Naive thymus-derived CD4-positive, alpha-beta T cell (primary cell): ENCODE data around the gene EMCN. TPM values are rescaled to one million over a fixed set of nuclear protein-coding genes. Genes with fewer than 3 reads are reported as not detected.
A peak's percentile ranks its signal among the peaks of the same experiment; 100 is the strongest.
"Not testable (repeated sequence)": the region's sequence is repeated elsewhere in the genome, so short reads cannot be mapped to it uniquely, and the experiment has no call there.

Experiments used
- ATAC-seq: fragments of 150-1000 bp; cut with Tn5 transposase; 2 replicates; pipeline ENCODE4 v1.10.0; 2021; ENCODE audit warnings: mild to moderate bottlenecking, moderate library complexity
- CTCF ChIA-PET: fragments of 350-600 bp; sonication (Branson Sonifier 250); formaldehyde crosslinking; loops from one replicate; lab custom pipeline; 2021; ENCODE audit warnings: antibody characterized with exemption; lab: Charles Lee
- POLR2A ChIA-PET: fragments of 350-600 bp; sonication (Branson Sonifier 250); formaldehyde crosslinking; loops from one replicate; lab custom pipeline; 2021; ENCODE audit warnings: antibody characterized with exemption, inconsistent platforms; lab: Charles Lee
- DNase-seq, 9 donors: peaks; one replicate each; pipeline versions ENCODE4 v3.0.0 to v3.0.0-alpha.2; 2020 to 2022; ENCODE audit warnings: mixed read lengths in 1 of 9
- H3K27ac ChIP-seq: one replicate; pipeline ENCODE4 v1.7.0; 2013; ENCODE audit warnings: mild to moderate bottlenecking, low read depth, low read length, moderate library complexity
- H3K27me3 ChIP-seq, 2 donors: one replicate each; pipeline ENCODE4 v1.7.0; 2013; ENCODE audit warnings: low read length in 2 of 2, mild to moderate bottlenecking in 2 of 2, moderate library complexity in 2 of 2; ENCODE audit not compliant: control insufficient read depth in 2 of 2, insufficient read depth in 2 of 2
- H3K36me3 ChIP-seq, 3 experiments: 1 replicate in 2 of 3; 2 replicates in 1 of 3; pipeline ENCODE4 v1.7.0; 2013; ENCODE audit warnings: low read length in 3 of 3, mild to moderate bottlenecking in 3 of 3, moderate library complexity in 1 of 3; ENCODE audit not compliant: insufficient read depth in 3 of 3, control insufficient read depth in 2 of 3
- H3K4me1 ChIP-seq, 2 donors: one replicate each; pipeline ENCODE4 v1.7.0; 2013; ENCODE audit warnings: low read length in 2 of 2, mild to moderate bottlenecking in 2 of 2, moderate library complexity in 1 of 2; ENCODE audit not compliant: control insufficient read depth in 2 of 2, insufficient read depth in 2 of 2
- H3K4me3 ChIP-seq: 2 replicates; pipeline ENCODE4 v1.7.0; 2013; ENCODE audit warnings: mild to moderate bottlenecking, low read length
- H3K9me3 ChIP-seq, 3 experiments: 1 replicate in 2 of 3; 2 replicates in 1 of 3; pipeline ENCODE4 v1.7.0; 2013; ENCODE audit warnings: low read length in 3 of 3; ENCODE audit not compliant: control insufficient read depth in 2 of 3
- H3K27ac Mint-ChIP-seq, 9 donors: one replicate each; pipeline ENCODE4 v1.8.0; 2020 to 2022; ENCODE audit warnings: mixed read lengths in 9 of 9, mild to moderate bottlenecking in 8 of 9, moderate library complexity in 5 of 9, inconsistent platforms in 2 of 9
- H3K27me3 Mint-ChIP-seq, 5 donors: one replicate each; pipeline ENCODE4 v1.8.0; 2021 to 2022; ENCODE audit warnings: mixed read lengths in 5 of 5, mild to moderate bottlenecking in 1 of 5
- H3K36me3 Mint-ChIP-seq, 5 donors: one replicate each; pipeline ENCODE4 v1.8.0; 2020 to 2022; ENCODE audit warnings: mixed read lengths in 5 of 5, mild to moderate bottlenecking in 3 of 5, inconsistent platforms in 1 of 5
- H3K4me1 Mint-ChIP-seq, 7 donors: one replicate each; pipeline ENCODE4 v1.8.0; 2020 to 2022; ENCODE audit warnings: mixed read lengths in 7 of 7, mild to moderate bottlenecking in 3 of 7, inconsistent platforms in 1 of 7
- H3K4me3 Mint-ChIP-seq, 10 donors: one replicate each; pipeline ENCODE4 v1.8.0; 2020 to 2022; ENCODE audit warnings: mild to moderate bottlenecking in 10 of 10, mixed read lengths in 10 of 10, moderate library complexity in 6 of 10, inconsistent platforms in 2 of 10
- H3K9me3 Mint-ChIP-seq, 11 donors: one replicate each; pipeline ENCODE4 v1.8.0; 2020 to 2022; ENCODE audit warnings: mixed read lengths in 11 of 11, mild to moderate bottlenecking in 4 of 11, inconsistent platforms in 1 of 11, moderate library complexity in 1 of 11
- intact Hi-C, 2 donors: fragments of 100-400 bp; cut with micrococcal nuclease; formaldehyde crosslinking; loops; one replicate each; pipeline ENCODE4 v1.15.1; 2023
- polyA plus RNA-seq, 2 donors: library from polyadenylated mRNA; unstranded; fragments of 300-500 nt; fragmentation: Illumina TruSeq; gene quantifications; one replicate each; pipeline ENCODE4 v1.2.3, GENCODE V29; 2021
- total RNA-seq, 6 experiments: library from RNA in 5 of 6; stranded (reverse) in 5 of 6; gene quantifications; 1 replicate in 5 of 6; 2 replicates in 1 of 6; pipeline ENCODE4 v1.2.3 and lab custom pipeline; 2021 to 2026

Gene EMCN
- total and polyA plus RNA-seq, 7 experiments from 2014 or later, result not detected

DNA sequence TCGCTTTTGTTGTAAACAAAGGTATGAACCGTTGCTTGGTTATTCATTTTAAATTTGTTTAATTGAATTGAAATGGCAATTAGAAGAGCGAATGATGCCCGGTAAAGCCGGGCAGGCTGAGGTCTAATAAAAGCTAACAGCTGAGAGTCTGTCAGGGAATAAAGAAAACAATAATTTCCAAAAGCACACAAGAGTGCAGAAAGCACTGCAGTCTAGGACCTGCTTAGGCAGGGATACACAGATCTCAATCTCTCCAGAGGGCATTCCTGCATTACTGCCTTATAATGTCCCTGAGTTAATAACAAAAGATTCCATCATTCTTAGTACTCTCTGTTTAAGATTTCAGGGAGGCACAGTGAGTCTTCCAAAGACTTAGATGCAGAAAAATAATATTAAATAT, 27.6 kb upstream of the EMCN start:
- Mint-ChIP-seq H3K27me3 (no peaks in the 10 kb centered on the region), H3K27ac (no peak overlapping the region), H3K36me3 (no peaks in the 10 kb centered on the region), H3K9me3 (no peaks in the 10 kb centered on the region), H3K4me1 (peaks cover 0 to 11% (median 0%) of the 10 kb centered on the region in 7 donors), H3K4me3 (no peak overlapping the region)
- no peak for DNase-seq
- peaks cover 0 to 5% of the 10 kb centered on the region in 2 donors for H3K4me1 ChIP-seq
- no peaks in the 10 kb centered on the region for H3K27me3 ChIP-seq
- ChIA-PET POLR2A (no interaction called here), CTCF (interaction anchor here (0.6 kb wide), 1 partner anchor 252 kb away, joined by 4 read pairs; no protein-coding TSS in a partner anchor)
- intact Hi-C loops, result no loop called here
- H3K9me3 ChIP-seq, result no peaks in the 10 kb centered on the region
- no peak for ATAC-seq
- H3K4me3 ChIP-seq, result no peak overlapping the region
- no peaks in the 10 kb centered on the region for H3K36me3 ChIP-seq
- H3K27ac ChIP-seq, result no peak overlapping the region

DNA sequence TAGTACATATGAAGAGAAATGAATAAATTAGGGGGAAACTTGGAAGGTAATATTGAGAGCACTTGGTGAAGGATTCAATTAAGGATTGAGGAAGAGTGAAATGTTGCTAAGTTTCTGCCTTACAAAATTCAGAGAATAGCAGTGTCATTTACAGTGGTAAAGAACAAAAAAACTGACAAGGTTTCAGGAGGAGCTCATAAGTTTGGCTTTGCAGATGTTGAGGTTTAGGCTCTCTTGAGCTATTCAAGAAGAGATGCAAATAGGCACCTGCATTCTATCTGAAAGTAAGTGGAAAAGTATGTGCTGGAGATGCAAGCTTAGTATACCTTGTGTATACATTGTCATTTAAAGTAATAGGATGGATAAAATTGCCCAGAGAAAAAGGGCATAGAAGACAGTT, 22.3 kb upstream of the EMCN start:
- intact Hi-C loops, result no loop called here
- ChIA-PET CTCF (no interaction called here), POLR2A (no interaction called here)
- Mint-ChIP-seq H3K27me3 (peaks cover 0 to 18% (median 3%) of the 10 kb centered on the region in 5 donors), H3K4me1 (peaks cover 0 to 2% (median 0%) of the 10 kb centered on the region in 7 donors), H3K9me3 (no peaks in the 10 kb centered on the region), H3K36me3 (no peaks in the 10 kb centered on the region), H3K4me3 (no peak overlapping the region), H3K27ac (no peak overlapping the region)
- H3K9me3 ChIP-seq, result no peaks in the 10 kb centered on the region
- ATAC-seq (no peak), DNase-seq (no peak)
- H3K27ac ChIP-seq, result no peak overlapping the region
- H3K4me1 ChIP-seq, result no peaks in the 10 kb centered on the region
- H3K4me3 ChIP-seq, result no peak overlapping the region
- no peaks in the 10 kb centered on the region for H3K36me3 ChIP-seq
- no peaks in the 10 kb centered on the region for H3K27me3 ChIP-seq

GRCh38 chr4:100539706-100540105, 21.9 kb upstream of the EMCN start:
- Mint-ChIP-seq H3K9me3 (no peaks in the 10 kb centered on the region), H3K36me3 (no peaks in the 10 kb centered on the region), H3K27me3 (peaks cover 0 to 18% (median 3%) of the 10 kb centered on the region in 5 donors), H3K4me1 (peaks cover 0 to 2% (median 0%) of the 10 kb centered on the region in 7 donors), H3K4me3 (no peak overlapping the region), H3K27ac (no peak overlapping the region)
- Histone ChIP-seq H3K27ac (no peak overlapping the region), H3K4me1 (no peaks in the 10 kb centered on the region), H3K36me3 (no peaks in the 10 kb centered on the region), H3K4me3 (no peak overlapping the region), H3K27me3 (no peaks in the 10 kb centered on the region), H3K9me3 (no peaks in the 10 kb centered on the region)
- peak; percentile 64 for ATAC-seq
- no peak for DNase-seq
- POLR2A ChIA-PET, result no interaction called here
- intact Hi-C loops, result no loop called here
- CTCF ChIA-PET, result no interaction called here

DNA sequence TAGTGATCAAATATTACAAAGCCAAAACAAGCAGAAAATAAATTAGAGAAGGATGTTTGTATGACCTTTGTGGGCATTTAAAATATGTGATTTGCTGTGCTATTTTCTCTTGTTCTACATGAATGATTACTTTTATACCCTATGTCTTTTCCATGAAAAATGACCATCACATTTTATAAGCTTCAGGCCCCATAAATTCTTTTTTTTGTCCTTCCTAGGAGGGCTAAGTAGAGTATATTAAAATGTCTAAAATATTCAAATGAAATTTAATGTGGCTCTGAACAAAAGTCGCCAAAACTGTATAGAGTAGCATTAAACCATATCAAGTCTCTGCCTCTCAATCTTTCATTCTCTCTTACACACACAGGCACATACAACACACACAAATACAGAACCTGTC, 15.9 kb upstream of the EMCN start:
- Mint-ChIP-seq H3K4me3 (no peak overlapping the region), H3K27ac (no peak overlapping the region)
- CTCF ChIA-PET, result no interaction called here

DNA sequence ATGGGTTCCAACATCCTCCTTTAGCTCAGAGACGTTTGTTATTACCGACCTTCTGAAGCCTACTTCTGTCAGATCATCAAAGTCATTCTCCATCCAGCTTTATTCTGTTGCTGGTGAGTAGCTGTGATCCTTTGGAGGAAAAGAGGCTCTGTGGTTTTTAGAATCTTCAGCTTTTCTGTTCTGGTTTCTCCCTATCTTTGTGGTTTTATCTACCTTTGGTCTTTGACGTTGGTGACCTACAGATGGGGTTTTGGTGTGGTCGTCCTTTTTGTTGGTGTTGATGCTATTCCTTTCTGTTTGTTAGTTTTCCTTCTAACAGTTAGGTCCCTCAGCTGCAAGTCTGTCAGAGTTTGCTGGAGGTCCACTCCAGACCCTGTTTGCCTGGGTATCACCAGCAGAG, 12.3 kb upstream of the EMCN start:
- POLR2A ChIA-PET, H3K27ac ChIP-seq, H3K36me3 Mint-ChIP-seq, intact Hi-C loops, DNase-seq, H3K27me3 ChIP-seq, H3K4me1 ChIP-seq, H3K9me3 ChIP-seq, H3K4me3 ChIP-seq, ATAC-seq, H3K36me3 ChIP-seq, H3K27ac Mint-ChIP-seq: not testable (repeated sequence)
- Mint-ChIP-seq H3K27me3 (peaks cover 0 to 12% (median 4%) of the 10 kb centered on the region in 5 donors), H3K4me3 (peak overlapping the region in 2 of 10 donors; percentile 7 to 15), H3K9me3 (peaks cover 0 to 29% (median 11%) of the 10 kb centered on the region in 11 donors), H3K4me1 (peaks cover 0 to 12% (median 7%) of the 10 kb centered on the region in 7 donors)
- CTCF ChIA-PET, result interaction anchor here (0.6 kb wide), 1 partner anchor 1905 kb away, joined by 3 read pairs; no protein-coding TSS in a partner anchor

More for the DNA sequence above, 15.9 kb upstream of the EMCN start:
- Histone ChIP-seq H3K27me3 (no peaks in the 10 kb centered on the region), H3K9me3 (no peaks in the 10 kb centered on the region), H3K4me3 (no peak overlapping the region), H3K27ac (no peak overlapping the region), H3K4me1 (no peaks in the 10 kb centered on the region), H3K36me3 (no peaks in the 10 kb centered on the region)
- H3K36me3 Mint-ChIP-seq, result no peaks in the 10 kb centered on the region
- DNase-seq (no peak), ATAC-seq (no peak)
- POLR2A ChIA-PET, result no interaction called here
- peaks cover 0 to 12% (median 7%) of the 10 kb centered on the region in 7 donors for H3K4me1 Mint-ChIP-seq
- intact Hi-C loops, result no loop called here
- H3K27me3 Mint-ChIP-seq, result peaks cover 0 to 24% (median 3%) of the 10 kb centered on the region in 5 donors
- H3K9me3 Mint-ChIP-seq, result peaks cover 0 to 21% (median 9%) of the 10 kb centered on the region in 11 donors

DNA sequence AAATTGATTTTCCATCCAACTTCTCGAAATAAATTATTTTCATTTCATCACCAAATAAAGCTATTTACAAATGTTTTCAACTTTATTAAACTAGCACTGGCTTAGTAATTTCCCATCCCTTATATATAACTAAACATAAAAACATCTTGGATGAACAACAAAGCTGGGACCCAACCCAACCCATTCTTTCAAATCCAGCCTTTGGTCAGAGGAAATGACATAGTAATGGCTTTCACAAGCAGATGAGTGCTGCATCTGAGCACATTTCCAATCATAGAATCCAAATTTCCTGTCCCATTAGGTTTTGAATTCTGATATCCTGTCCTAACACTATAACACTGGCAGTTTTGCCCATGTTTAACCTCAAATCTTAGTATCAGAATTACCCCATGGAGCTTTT, 7.9 kb upstream of the EMCN start:
- Histone ChIP-seq H3K27ac (no peak overlapping the region), H3K4me3 (no peak overlapping the region), H3K36me3 (no peaks in the 10 kb centered on the region), H3K4me1 (no peaks in the 10 kb centered on the region), H3K9me3 (no peaks in the 10 kb centered on the region), H3K27me3 (no peaks in the 10 kb centered on the region)
- H3K9me3 Mint-ChIP-seq, result peaks cover 0 to 27% (median 11%) of the 10 kb centered on the region in 11 donors
- no peaks in the 10 kb centered on the region for H3K36me3 Mint-ChIP-seq
- ChIA-PET CTCF (no interaction called here), POLR2A (no interaction called here)
- DNase-seq (no peak), ATAC-seq (no peak)
- peaks cover 0 to 9% (median 4%) of the 10 kb centered on the region in 5 donors for H3K27me3 Mint-ChIP-seq
- intact Hi-C loops, result no loop called here
- peaks cover 0 to 10% (median 7%) of the 10 kb centered on the region in 7 donors for H3K4me1 Mint-ChIP-seq
- H3K27ac Mint-ChIP-seq, result no peak overlapping the region
- H3K4me3 Mint-ChIP-seq, result no peak overlapping the region

DNA sequence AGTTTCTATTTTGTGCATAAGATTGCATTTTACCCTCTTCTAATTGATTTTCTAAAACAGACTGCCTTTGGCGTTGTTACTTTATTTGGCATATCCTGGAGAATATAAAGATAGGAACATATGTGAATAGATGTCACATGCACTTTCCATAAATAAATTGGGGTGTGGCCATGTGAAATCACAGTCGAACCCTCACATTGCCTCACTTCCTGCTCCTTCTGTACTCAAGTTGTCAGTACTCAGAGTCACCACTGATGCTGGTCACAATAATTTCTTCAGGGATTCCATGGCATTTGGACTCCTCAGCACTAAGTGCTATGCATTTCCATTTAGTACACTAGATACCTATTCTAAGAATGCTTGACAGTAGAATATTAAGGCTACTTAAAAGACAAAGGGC, 1.4 kb upstream of the EMCN start:
- POLR2A ChIA-PET, result no interaction called here
- Mint-ChIP-seq H3K4me3 (no peak overlapping the region), H3K27ac (no peak overlapping the region), H3K27me3 (peaks cover 4 to 29% (median 9%) of the 10 kb centered on the region in 5 donors), H3K9me3 (peaks cover 0 to 3% (median 0%) of the 10 kb centered on the region in 11 donors), H3K36me3 (no peaks in the 10 kb centered on the region), H3K4me1 (no peaks in the 10 kb centered on the region)
- Histone ChIP-seq H3K36me3 (no peaks in the 10 kb centered on the region), H3K4me3 (no peak overlapping the region), H3K4me1 (no peaks in the 10 kb centered on the region), H3K27me3 (no peaks in the 10 kb centered on the region), H3K27ac (no peak overlapping the region), H3K9me3 (no peaks in the 10 kb centered on the region)
- ATAC-seq (no peak), DNase-seq (no peak)
- CTCF ChIA-PET, result no interaction called here
- intact Hi-C loops, result no loop called here
